T1000 (cell line): ENCODE measurements around the gene BORCS5.
"Not testable (repeated sequence)": the region's sequence is repeated elsewhere in the genome, so short reads cannot be mapped to it uniquely, and the experiment has no call there.

ENCODE experiments used
- DNase-seq: peaks from one replicate; lab custom pipeline; 2025; ENCODE audit warnings: mixed read lengths; lab: John Stamatoyannopoulos, UW

BORCS5 gene

GRCh38 chr12:12393171-12393570 is 36.3 kb downstream of the BORCS5 start:
- DNase-seq = no peak

GRCh38 chr12:12396694-12397093 is 39.8 kb downstream of the BORCS5 start:
- DNase-seq = no peak

GRCh38 chr12:12397184-12397583 is 40.3 kb downstream of the BORCS5 start:
- no peak for DNase-seq

- peak; percentile 71 for DNase-seq
Measured at GRCh38 chr12:12398026-12398859, 41.4 kb downstream of the BORCS5 start.

GRCh38 chr12:12399161-12399560 is 42.3 kb downstream of the BORCS5 start:
- DNase-seq = no peak

- DNase-seq = no peak
Measured at GRCh38 chr12:12399776-12400305, 43.0 kb downstream of the BORCS5 start.

- no peak for DNase-seq
Measured at GRCh38 chr12:12400793-12401192, 43.9 kb downstream of the BORCS5 start.

GRCh38 chr12:12403264-12404248 is 46.7 kb downstream of the BORCS5 start:
- no peak for DNase-seq

- DNase-seq = no peak
Measured at GRCh38 chr12:12404297-12404696, 47.4 kb downstream of the BORCS5 start.

- no peak for DNase-seq
Measured at GRCh38 chr12:12405882-12406281, 49.0 kb downstream of the BORCS5 start.

GRCh38 chr12:12406762-12407161 is 49.9 kb downstream of the BORCS5 start:
- no peak for DNase-seq

GRCh38 chr12:12408265-12408690 is 51.4 kb downstream of the BORCS5 start:
- no peak for DNase-seq

GRCh38 chr12:12409337-12409736 is 52.5 kb downstream of the BORCS5 start:
- DNase-seq = not testable (repeated sequence)

GRCh38 chr12:12415886-12416285 is 59.0 kb downstream of the BORCS5 start:
- no peak for DNase-seq

- DNase-seq = not testable (repeated sequence)
Measured at GRCh38 chr12:12419165-12419564, 62.3 kb downstream of the BORCS5 start.

- DNase-seq = no peak
Measured at GRCh38 chr12:12423367-12423766, 66.5 kb downstream of the BORCS5 start.

GRCh38 chr12:12425001-12425400 is 68.1 kb downstream of the BORCS5 start:
- DNase-seq = no peak

GRCh38 chr12:12425616-12426015 is 68.7 kb downstream of the BORCS5 start:
- no peak for DNase-seq

- DNase-seq = no peak
Measured at GRCh38 chr12:12427568-12427967, 70.7 kb downstream of the BORCS5 start.

GRCh38 chr12:12428047-12428446 is 71.2 kb downstream of the BORCS5 start:
- no peak for DNase-seq

GRCh38 chr12:12428961-12429657 is 72.2 kb downstream of the BORCS5 start:
- DNase-seq = no peak

GRCh38 chr12:12432364-12432763 is 75.5 kb downstream of the BORCS5 start:
- DNase-seq = no peak
